ENCODE data around the gene SAP130. TPM values are rescaled to one million over a fixed set of nuclear protein-coding genes. Genes with fewer than 3 reads are reported as not detected.

The SAP130 gene
- 24.7 and 27.1 TPM in 2 replicates for total RNA-seq

- peak; percentile 98 for DNase-seq
- CTCF ChIA-PET = no interaction called here
- Mint-ChIP-seq H3K36me3 (ENCODE audit: low read depth) (peaks cover 5% of the 10 kb centered on the region), H3K4me1 (peaks cover 18% of the 10 kb centered on the region), H3K27me3 (peaks cover 4% of the 10 kb centered on the region), H3K9me3 (peaks cover 6% of the 10 kb centered on the region), H3K4me3 (peak within 1 kb of the TSS; percentile 92), H3K27ac (peak within 1 kb of the TSS; percentile 84)
- POLR2A ChIA-PET = interaction anchor here (0.6 to 2.9 kb wide), 3 partner anchors 11 to 734 kb away, joined by 3 to 31 read pairs (median 4); partner anchors contain the start of genes ERCC3 and UGGT1
- ATAC-seq (ENCODE audit: low read depth) = peak; percentile 78
- no peak for TF ChIP-seq CTCF (IDR thresholded peaks at IDR 0.05)
- intact Hi-C loops (cut with micrococcal nuclease) = loop anchor here (1.0 to 5.0 kb wide), 12 partner anchors 63 to 1371 kb away; partner anchors contain the start of genes BIN1, ERCC3, GYPC and HS6ST1
Measured at GRCh38 chr2:128027801-128028667, at the start of gene SAP130. SAP130 (minus strand) TSS chr2:128028059; CDS start chr2:128026292, 1,767 bp downstream.

GRCh38 chr2:128076461-128077106 is 48.7 kb upstream of the SAP130 start:
- DNase-seq = no peak
- intact Hi-C loops (cut with micrococcal nuclease) = no loop called here
- POLR2A ChIA-PET = interaction anchor here (0.6 kb wide), 2 partner anchors 52 to 1412 kb away, joined by 3 read pairs; no protein-coding TSS in a partner anchor
- H3K9me3 Mint-ChIP-seq = no peaks in the 10 kb centered on the region
- H3K4me3 Mint-ChIP-seq = no peak overlapping the region
- CTCF ChIA-PET = no interaction called here
- peaks cover 2% of the 10 kb centered on the region for H3K27me3 Mint-ChIP-seq
- H3K4me1 Mint-ChIP-seq = peaks cover 10% of the 10 kb centered on the region
- H3K36me3 Mint-ChIP-seq (ENCODE audit: low read depth) = no peaks in the 10 kb centered on the region
- TF ChIP-seq CTCF (IDR thresholded peaks at IDR 0.05) = no peak
- ATAC-seq (ENCODE audit: low read depth) = no peak
- no peak overlapping the region for H3K27ac Mint-ChIP-seq

GRCh38 chr2:128073278-128073677 is 45.4 kb upstream of the SAP130 start:
- no peak for TF ChIP-seq CTCF (IDR thresholded peaks at IDR 0.05)
- Mint-ChIP-seq H3K27me3 (peaks cover 2% of the 10 kb centered on the region), H3K9me3 (no peaks in the 10 kb centered on the region), H3K36me3 (ENCODE audit: low read depth) (no peaks in the 10 kb centered on the region), H3K4me1 (peaks cover 10% of the 10 kb centered on the region), H3K4me3 (no peak overlapping the region), H3K27ac (no peak overlapping the region)
- ATAC-seq (ENCODE audit: low read depth) (no peak), DNase-seq (no peak)
- ChIA-PET CTCF (no interaction called here), POLR2A (no interaction called here)
- intact Hi-C loops (cut with micrococcal nuclease) = no loop called here

- H3K27ac Mint-ChIP-seq = no peak overlapping the region
- DNase-seq (no peak), ATAC-seq (ENCODE audit: low read depth) (no peak)
- peaks cover 2% of the 10 kb centered on the region for H3K27me3 Mint-ChIP-seq
- H3K36me3 Mint-ChIP-seq (ENCODE audit: low read depth) = no peaks in the 10 kb centered on the region
- CTCF ChIA-PET = no interaction called here
- intact Hi-C loops (cut with micrococcal nuclease) = no loop called here
- no peak overlapping the region for H3K4me3 Mint-ChIP-seq
- TF ChIP-seq CTCF (IDR thresholded peaks at IDR 0.05) = no peak
- POLR2A ChIA-PET = no interaction called here
- no peaks in the 10 kb centered on the region for H3K4me1 Mint-ChIP-seq
- H3K9me3 Mint-ChIP-seq = no peaks in the 10 kb centered on the region
Measured at GRCh38 chr2:128069769-128070168, 41.9 kb upstream of the SAP130 start.

GRCh38 chr2:128064353-128064752 is 36.5 kb upstream of the SAP130 start:
- CTCF ChIA-PET = no interaction called here
- DNase-seq (no peak), ATAC-seq (ENCODE audit: low read depth) (no peak)
- intact Hi-C loops (cut with micrococcal nuclease) = no loop called here
- no peak overlapping the region for H3K27ac Mint-ChIP-seq
- H3K4me3 Mint-ChIP-seq = no peak overlapping the region
- H3K36me3 Mint-ChIP-seq (ENCODE audit: low read depth) = no peaks in the 10 kb centered on the region
- no peaks in the 10 kb centered on the region for H3K4me1 Mint-ChIP-seq
- peaks cover 1% of the 10 kb centered on the region for H3K27me3 Mint-ChIP-seq
- no peak for TF ChIP-seq CTCF (IDR thresholded peaks at IDR 0.05)
- no peaks in the 10 kb centered on the region for H3K9me3 Mint-ChIP-seq
- POLR2A ChIA-PET = no interaction called here
